OCI-LY3 (cell line): Measurements from ENCODE around the gene BRAT1.

Experiments used
- EZH2phosphoT487 ChIP-seq: fragments of 200-600 bp; shearing (Covaris generic); IDR thresholded peaks from 2 replicates; pipeline ENCODE4 v1.6.1; 2018; ENCODE audit warnings: antibody characterized with exemption, mixed run types, low read depth
- TF ChIP-seq, protein P1 (sequence below): fragments of 200-600, 300-600 bp; sonication (generic); IDR thresholded peaks from 2 replicates; pipeline ENCODE4 v1.5.1; 2014; ENCODE audit warnings: antibody characterized with exemption, low read length, low read depth

- TF ChIP-seq, protein P1, sequence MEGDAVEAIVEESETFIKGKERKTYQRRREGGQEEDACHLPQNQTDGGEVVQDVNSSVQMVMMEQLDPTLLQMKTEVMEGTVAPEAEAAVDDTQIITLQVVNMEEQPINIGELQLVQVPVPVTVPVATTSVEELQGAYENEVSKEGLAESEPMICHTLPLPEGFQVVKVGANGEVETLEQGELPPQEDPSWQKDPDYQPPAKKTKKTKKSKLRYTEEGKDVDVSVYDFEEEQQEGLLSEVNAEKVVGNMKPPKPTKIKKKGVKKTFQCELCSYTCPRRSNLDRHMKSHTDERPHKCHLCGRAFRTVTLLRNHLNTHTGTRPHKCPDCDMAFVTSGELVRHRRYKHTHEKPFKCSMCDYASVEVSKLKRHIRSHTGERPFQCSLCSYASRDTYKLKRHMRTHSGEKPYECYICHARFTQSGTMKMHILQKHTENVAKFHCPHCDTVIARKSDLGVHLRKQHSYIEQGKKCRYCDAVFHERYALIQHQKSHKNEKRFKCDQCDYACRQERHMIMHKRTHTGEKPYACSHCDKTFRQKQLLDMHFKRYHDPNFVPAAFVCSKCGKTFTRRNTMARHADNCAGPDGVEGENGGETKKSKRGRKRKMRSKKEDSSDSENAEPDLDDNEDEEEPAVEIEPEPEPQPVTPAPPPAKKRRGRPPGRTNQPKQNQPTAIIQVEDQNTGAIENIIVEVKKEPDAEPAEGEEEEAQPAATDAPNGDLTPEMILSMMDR: no peak
- TF ChIP-seq EZH2phosphoT487: no peak
Observed at GRCh38 chr7:2518737-2519118, 36.6 kb downstream of the BRAT1 start.
